A549 (cell line): ENCODE results near the gene TMEM238L. TPM values are rescaled to one million over a fixed set of nuclear protein-coding genes. Genes with fewer than 3 reads are reported as not detected.

Source experiments
- ATAC-seq, 2 experiments: fragments of 200-7000 bp in 1 of 2; fragments of >200 bp in 1 of 2; cut with Nextera tagmentation in 1 of 2; cut with Tn5 transposase in 1 of 2; 3 replicates each; pipeline versions ENCODE4 v1.8.0 to v1.9.1; 2018 to 2020; ENCODE audit warnings: mild to moderate bottlenecking in 1 of 2, moderate library complexity in 1 of 2
- CTCF ChIA-PET: fragments of 300-600 bp; sonication (Branson Sonifier 250); formaldehyde crosslinking; extraction: SDS; loops from one replicate; lab custom pipeline; 2021; ENCODE audit warnings: antibody characterized with exemption, inconsistent platforms; lab: Yijun Ruan, JAX
- POLR2A ChIA-PET: fragments of 350-600 bp; formaldehyde crosslinking; extraction: SDS; loops from one replicate; lab custom pipeline; 2021; ENCODE audit warnings: antibody characterized with exemption, inconsistent platforms; lab: Yijun Ruan, JAX
- DNase-seq, 2 experiments: peaks; one replicate each; pipeline versions ENCODE4 v3.0.0 to v3.0.0-alpha.2; 2011 to 2016; ENCODE audit warnings: low read depth in 1 of 2, low spot score in 1 of 2
- FAIRE-seq: peaks from 2 replicates; lab custom pipeline; 2011; peaks lifted over from hg19 to GRCh38; lab: Jason Lieb, UNC
- H3K27ac ChIP-seq, 2 experiments: fragments of >200 bp; sonication (Bioruptor Twin); formaldehyde crosslinking; 3 replicates each; pipeline ENCODE4 v1.5.1; 2016 to 2017
- H3K4me1 ChIP-seq: fragments of >200 bp; sonication (Bioruptor Twin); formaldehyde crosslinking; 3 replicates; pipeline ENCODE4 v1.6.1; 2016
- H3K4me2 ChIP-seq: fragments of >200 bp; sonication (Bioruptor Twin); formaldehyde crosslinking; 3 replicates; pipeline ENCODE4 v1.6.1; 2016
- H3K4me3 ChIP-seq: fragments of >200 bp; sonication (Bioruptor Twin); formaldehyde crosslinking; 3 replicates; pipeline ENCODE4 v1.5.1; 2016
- H3K9me3 ChIP-seq: fragments of >200 bp; sonication (Bioruptor Twin); formaldehyde crosslinking; 3 replicates; pipeline ENCODE4 v1.6.1; 2016
- BHLHE40 ChIP-seq: IDR thresholded peaks from 2 replicates; pipeline ENCODE4 v1.6.1; 2012; ENCODE audit warnings: low read depth, low read length, inconsistent platforms
- CBX2 ChIP-seq: fragments of 200-600 bp; sonication (generic); IDR thresholded peaks from 2 replicates; pipeline ENCODE4 v1.6.1; 2016; ENCODE audit warnings: low read depth, mild to moderate bottlenecking, borderline replicate concordance
- CBX8 ChIP-seq: fragments of 200-600 bp; sonication (generic); IDR thresholded peaks from 2 replicates; pipeline ENCODE4 v1.6.1; 2016
- ELK1 ChIP-seq: fragments of 150-350 bp; IDR thresholded peaks from 2 replicates; pipeline ENCODE4 v1.6.1; 2014; ENCODE audit warnings: low read depth, mild to moderate bottlenecking, low read length
- HDAC2 ChIP-seq: fragments of 200-600 bp; sonication (generic); IDR thresholded peaks from 2 replicates; pipeline ENCODE4 v1.6.1; 2016
- HES2 ChIP-seq: fragments of >200 bp; sonication (Bioruptor Twin); formaldehyde crosslinking; IDR thresholded peaks from 2 replicates; pipeline ENCODE4 v1.6.1; 2016
- HMGXB4 ChIP-seq: fragments of 250-450 bp; sonication (Bioruptor Pico); IDR thresholded peaks from 2 replicates; pipeline ENCODE4 v1.5.0; 2021; ENCODE audit warnings: mild to moderate bottlenecking, moderate library complexity, borderline replicate concordance
- JUN ChIP-seq, 2 experiments: fragments of >200 bp; sonication (Bioruptor Twin); formaldehyde crosslinking; IDR thresholded peaks; 2 replicates in 1 of 2; 3 replicates in 1 of 2; pipeline ENCODE4 v1.6.1; 2016 to 2017
- MAFK ChIP-seq: fragments of 450-650 bp; IDR thresholded peaks from 2 replicates; pipeline ENCODE4 v1.6.1; 2014; ENCODE audit not compliant: partially characterized antibody
- MYC ChIP-seq: IDR thresholded peaks from 2 replicates; pipeline ENCODE4 v1.6.1; 2012; ENCODE audit warnings: mild to moderate bottlenecking, inconsistent platforms, low read length, improper control_type of control experiment, borderline replicate concordance
- PBX3 ChIP-seq: IDR thresholded peaks from 2 replicates; pipeline ENCODE4 v1.6.1; 2012
- RFX5 ChIP-seq: fragments of 450-650 bp; IDR thresholded peaks from 2 replicates; pipeline ENCODE4 v1.7.1; 2014; ENCODE audit warnings: antibody characterized with exemption, mild to moderate bottlenecking, moderate library complexity
- SREBF2 ChIP-seq: fragments of 450-650 bp; IDR thresholded peaks from 2 replicates; pipeline ENCODE4 v1.6.1; 2014; ENCODE audit warnings: mild to moderate bottlenecking, moderate library complexity
- TFCP2L1 ChIP-seq: fragments of 250-450 bp; sonication (Bioruptor Pico); IDR thresholded peaks from 2 replicates; pipeline ENCODE4 v1.5.0; 2021; ENCODE audit warnings: mild to moderate bottlenecking
- TP53 ChIP-seq: fragments of 250-450 bp; sonication (Bioruptor Pico); IDR thresholded peaks from 2 replicates; pipeline ENCODE4 v1.5.0; 2021; ENCODE audit warnings: mild to moderate bottlenecking, moderate library complexity
- USF2 ChIP-seq: fragments of 450-650 bp; IDR thresholded peaks from 2 replicates; pipeline ENCODE4 v1.6.1; 2014; ENCODE audit warnings: antibody characterized with exemption
- ZFP36 ChIP-seq: fragments of 450-650 bp; IDR thresholded peaks from 2 replicates; pipeline ENCODE4 v1.6.1; 2014; ENCODE audit warnings: borderline replicate concordance; ENCODE audit not compliant: partially characterized antibody
- WGBS: methylation state at CpG from one replicate; pipeline ENCODE4 v1.1.6; 2017; ENCODE audit errors: missing lambda C conversion rate; 5-methylcytosine and 5-hydroxymethylcytosine counted together
- polyA plus RNA-seq, 4 experiments: library from polyadenylated mRNA; depleted of rRNA in 3 of 4; stranded (reverse); fragments of >200 nt; fragmentation: RNase III in 1 of 4; extraction: RNeasy Plus Mini Kit Qiagen cat#74134 plus additional on column Dnase treatment in 1 of 4; gene quantifications; 2 replicates in 3 of 4; 3 replicates in 1 of 4; pipeline ENCODE4 v1.2.3, GENCODE V29; 2011 to 2017
- TF ChIP-seq, protein P1 (sequence below): fragments of >200 bp; sonication (Bioruptor Twin); formaldehyde crosslinking; IDR thresholded peaks from 3 replicates; pipeline ENCODE4 v1.6.1; 2016

The TMEM238L gene
- polyA plus RNA-seq, 2 of the 4 experiments (the other 2 are of a cell fraction), result not detected

DNA sequence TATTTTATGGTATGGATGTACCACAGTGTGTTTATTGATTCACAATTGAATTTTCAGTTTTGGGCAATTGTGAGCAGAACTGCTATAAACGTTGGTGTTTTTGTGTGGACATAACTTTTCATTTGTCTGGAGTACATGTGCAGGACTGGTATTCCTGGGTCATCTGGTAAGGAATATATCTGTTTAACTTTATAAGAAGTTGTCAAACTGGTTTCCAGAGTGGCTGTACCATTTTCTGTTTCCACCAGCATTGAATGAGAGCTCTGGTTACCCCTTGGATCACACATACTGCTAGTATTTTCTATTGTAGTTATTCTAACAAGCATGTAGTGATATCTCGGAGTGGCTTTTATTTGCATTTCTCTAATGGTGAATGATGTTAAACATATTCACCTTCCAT lies 24.3 kb downstream of the TMEM238L start:
- DNase-seq (no peak), ATAC-seq (no peak), FAIRE-seq (no peak)
- no peak for TF ChIP-seq MYC
- TF ChIP-seq ELK1, result no peak
- TF ChIP-seq HMGXB4 (CRISPR knock-in tag), result no peak
- TF ChIP-seq CBX2, result no peak
- TF ChIP-seq HES2, result no peak
- no peak for TF ChIP-seq USF2
- TF ChIP-seq BHLHE40, result no peak
- no peak for TF ChIP-seq PBX3
- no peak for TF ChIP-seq JUN (IDR thresholded peaks at IDR 0.05)
- TF ChIP-seq RFX5, result no peak
- POLR2A ChIA-PET, result no interaction called here
- H3K4me2 ChIP-seq, result no peak overlapping the region
- CTCF ChIA-PET, result no interaction called here
- whole genome bisulfite sequencing, result 39% methylated on average over 2 of the region's 2 CpGs
- no peak overlapping the region for H3K27ac ChIP-seq
- no peak overlapping the region for H3K4me3 ChIP-seq
- H3K9me3 ChIP-seq, result peaks cover 5% of the 10 kb centered on the region; the same call in 1 of the 3 replicates
- H3K4me1 ChIP-seq, result no peaks in the 10 kb centered on the region

DNA sequence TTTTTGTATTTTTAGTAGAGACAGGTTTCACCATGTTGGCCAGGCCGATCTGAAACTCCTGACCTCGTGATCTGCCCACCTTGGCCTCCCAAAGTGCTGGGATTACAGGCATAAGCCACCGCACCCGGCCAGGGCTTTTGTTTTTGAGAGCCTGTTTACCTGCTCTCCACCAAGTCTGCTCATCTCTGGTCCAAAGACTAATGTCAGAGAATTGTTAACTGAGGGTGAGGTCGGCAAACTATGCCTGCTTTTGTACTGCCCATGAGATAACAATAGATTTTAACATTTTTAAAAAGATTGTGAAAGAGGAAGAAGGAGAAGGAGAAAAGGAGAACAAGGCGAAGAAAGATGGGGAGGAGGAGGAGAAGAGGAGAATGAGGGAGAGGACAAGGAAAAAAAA lies 26.0 kb downstream of the TMEM238L start:
- FAIRE-seq, result no peak
- TF ChIP-seq SREBF2 (no peak), TP53 (CRISPR knock-in tag) (no peak), TFCP2L1 (CRISPR knock-in tag) (no peak), CBX8 (no peak), ZFP36 (no peak), MAFK (no peak), HDAC2 (no peak), BHLHE40 (no peak)
- TF ChIP-seq, protein P1, sequence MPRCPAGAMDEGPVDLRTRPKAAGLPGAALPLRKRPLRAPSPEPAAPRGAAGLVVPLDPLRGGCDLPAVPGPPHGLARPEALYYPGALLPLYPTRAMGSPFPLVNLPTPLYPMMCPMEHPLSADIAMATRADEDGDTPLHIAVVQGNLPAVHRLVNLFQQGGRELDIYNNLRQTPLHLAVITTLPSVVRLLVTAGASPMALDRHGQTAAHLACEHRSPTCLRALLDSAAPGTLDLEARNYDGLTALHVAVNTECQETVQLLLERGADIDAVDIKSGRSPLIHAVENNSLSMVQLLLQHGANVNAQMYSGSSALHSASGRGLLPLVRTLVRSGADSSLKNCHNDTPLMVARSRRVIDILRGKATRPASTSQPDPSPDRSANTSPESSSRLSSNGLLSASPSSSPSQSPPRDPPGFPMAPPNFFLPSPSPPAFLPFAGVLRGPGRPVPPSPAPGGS, result no peak
- TF ChIP-seq, all 56 proteins: peak for 0
- Histone ChIP-seq H3K9me3 (peaks cover 5% of the 10 kb centered on the region; the same call in 1 of the 3 replicates), H3K4me3 (no peak overlapping the region), H3K4me2 (no peak overlapping the region), H3K4me1 (no peaks in the 10 kb centered on the region), H3K27ac (no peak overlapping the region)
- ChIA-PET CTCF (interaction anchor here (1.3 to 1.9 kb wide), 2 partner anchors 10 to 16 kb away, joined by 3 to 4 read pairs; no protein-coding TSS in a partner anchor), POLR2A (no interaction called here)
- no peak for ATAC-seq
- WGBS, result 20% methylated on average over 6 of the region's 6 CpGs
- DNase-seq, result no peak
